Loucy (cell line): Measurements from ENCODE around the gene GRK1.

ENCODE experiments used
- CTCF ChIP-seq: fragments of 200-600 bp; sonication (generic); conservative IDR thresholded peaks from 2 replicates; pipeline ENCODE4 v1.5.1; 2014; ENCODE audit warnings: mild to moderate bottlenecking, antibody characterized with exemption, low read length
- EZH2phosphoT487 ChIP-seq: fragments of 200-600 bp; IDR thresholded peaks from 2 replicates; pipeline ENCODE4 v1.6.1; 2018; ENCODE audit warnings: antibody characterized with exemption, mild to moderate bottlenecking, moderate library complexity, borderline replicate concordance

DNA sequence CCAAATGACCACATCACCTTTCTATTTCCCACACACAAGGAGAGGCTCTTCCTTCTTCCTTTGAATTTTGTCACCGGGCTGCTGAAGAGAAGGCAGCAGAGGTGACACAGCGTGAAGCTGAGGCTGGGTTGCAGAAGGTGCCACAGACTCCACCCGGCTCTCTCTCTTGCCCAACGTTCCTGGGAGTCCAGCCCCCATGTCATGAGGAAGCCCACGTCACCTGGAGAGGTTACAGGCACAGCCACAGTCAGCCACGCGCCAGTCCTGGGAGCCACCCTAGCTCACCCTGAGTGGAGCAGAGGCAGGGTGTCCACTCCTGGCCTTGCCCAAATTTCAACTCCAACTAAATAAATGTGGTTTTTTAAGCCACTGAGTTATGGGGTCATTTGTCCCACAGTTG, 87.2 kb downstream of the GRK1 start:
- TF ChIP-seq CTCF (no peak), EZH2phosphoT487 (no peak)
